Stimulated activated naive CD8-positive, alpha-beta T cell treated with anti-CD3 and anti-CD28 coated beads, Interleukin-15, Interleukin-2, amounts not matched to agents 100 U/mL and 50 U/mL, for 24 hours (primary cell): ENCODE measurements around the gene U2AF1L4.
A peak's percentile ranks its signal among the peaks of the same experiment; 100 is the strongest.
"Not testable (repeated sequence)": the region's sequence is repeated elsewhere in the genome, so short reads cannot be mapped to it uniquely, and the experiment has no call there.

ENCODE experiments used
- ATAC-seq: fragments of 150-1000 bp; cut with Tn5 transposase; one replicate; pipeline ENCODE4 v1.10.0; 2021
- DNase-seq: peaks from one replicate; pipeline ENCODE4 v3.0.0; 2021

The U2AF1L4 gene

GRCh38 chr19:35725216-35725861 lies 19.9 kb downstream of the U2AF1L4 start:
- DNase-seq (no peak), ATAC-seq (no peak)

- no peak for DNase-seq
- ATAC-seq: no peak
Measured at GRCh38 chr19:35724560-35724959, 20.7 kb downstream of the U2AF1L4 start.

- DNase-seq, ATAC-seq: not testable (repeated sequence)
Measured at GRCh38 chr19:35724132-35724531, 21.1 kb downstream of the U2AF1L4 start.

GRCh38 chr19:35723671-35724070 lies 21.5 kb downstream of the U2AF1L4 start:
- ATAC-seq (no peak), DNase-seq (no peak)

- no peak for ATAC-seq
- DNase-seq: no peak
Measured at GRCh38 chr19:35722897-35723296, 22.3 kb downstream of the U2AF1L4 start.

- DNase-seq (no peak), ATAC-seq (no peak)
Measured at GRCh38 chr19:35722461-35722860, 22.8 kb downstream of the U2AF1L4 start.

GRCh38 chr19:35721374-35721773 lies 23.8 kb downstream of the U2AF1L4 start:
- DNase-seq (no peak), ATAC-seq (no peak)

GRCh38 chr19:35720648-35721047 lies 24.6 kb downstream of the U2AF1L4 start:
- DNase-seq (no peak), ATAC-seq (no peak)

GRCh38 chr19:35720163-35720524 lies 25.1 kb downstream of the U2AF1L4 start:
- ATAC-seq (no peak), DNase-seq (no peak)

GRCh38 chr19:35719402-35720162 lies 25.6 kb downstream of the U2AF1L4 start:
- ATAC-seq (no peak), DNase-seq (no peak)

GRCh38 chr19:35718345-35719041 lies 26.7 kb downstream of the U2AF1L4 start:
- peak; percentile 76 for DNase-seq
- peak; percentile 5 for ATAC-seq

GRCh38 chr19:35717665-35718344 lies 27.4 kb downstream of the U2AF1L4 start, which contains the start of gene KMT2B:
Gene KMT2B (plus strand): TSS chr19:35718003. CDS start chr19:35718019, 16 bp downstream.
- ATAC-seq (peak; percentile 6), DNase-seq (peak; percentile 95)

GRCh38 chr19:35716801-35717664 lies 28.2 kb downstream of the U2AF1L4 start:
- ATAC-seq (peak; percentile 70), DNase-seq (peak; percentile 88)

- no peak for ATAC-seq
- no peak for DNase-seq
Measured at GRCh38 chr19:35715981-35716800, 29.0 kb downstream of the U2AF1L4 start.

- DNase-seq: no peak
- no peak for ATAC-seq
Measured at GRCh38 chr19:35715355-35715809, 29.8 kb downstream of the U2AF1L4 start.

GRCh38 chr19:35714601-35715354 lies 30.4 kb downstream of the U2AF1L4 start:
- ATAC-seq (no peak), DNase-seq (peak; percentile 52)

- DNase-seq (no peak), ATAC-seq (no peak)
Measured at GRCh38 chr19:35713904-35714495, 31.2 kb downstream of the U2AF1L4 start.

- ATAC-seq (no peak), DNase-seq (no peak)
Measured at GRCh38 chr19:35713506-35713850, 31.7 kb downstream of the U2AF1L4 start.
